Kasumi-1 (cell line): ENCODE measurements around the gene BTG2.
"Not testable (repeated sequence)": the region's sequence is repeated elsewhere in the genome, so short reads cannot be mapped to it uniquely, and the experiment has no call there.

Experiments
- DNase-seq, 2 experiments: peaks; one replicate each; lab custom pipeline; 2025; lab: John Stamatoyannopoulos, UW

Gene BTG2

GRCh38 chr1:203304919-203305808 is at the start of gene BTG2:
TSS of gene BTG2 (plus strand) at chr1:203305519. CDS start at chr1:203305607, 88 bp downstream.
- peak; percentile 21 to 28 for DNase-seq

GRCh38 chr1:203256636-203257035 is 48.7 kb upstream of the BTG2 start:
- DNase-seq: not testable (repeated sequence)

GRCh38 chr1:203263496-203263895 is 41.8 kb upstream of the BTG2 start:
- no peak for DNase-seq

GRCh38 chr1:203264052-203264501 is 41.2 kb upstream of the BTG2 start:
- no peak for DNase-seq

- DNase-seq: no peak
Measured at GRCh38 chr1:203265541-203265940, 39.8 kb upstream of the BTG2 start.

- not testable (repeated sequence) for DNase-seq
Measured at GRCh38 chr1:203266140-203266539, 39.2 kb upstream of the BTG2 start.

GRCh38 chr1:203267347-203267846 is 37.9 kb upstream of the BTG2 start:
- DNase-seq: peak; percentile 91 to 96

- DNase-seq: no peak
Measured at GRCh38 chr1:203267912-203268311, 37.4 kb upstream of the BTG2 start.

- peak; percentile 87 to 91 for DNase-seq
Measured at GRCh38 chr1:203268901-203269653, 36.2 kb upstream of the BTG2 start.

GRCh38 chr1:203269654-203270020 is 35.7 kb upstream of the BTG2 start:
- no peak for DNase-seq

- DNase-seq: no peak
Measured at GRCh38 chr1:203270448-203270847, 34.9 kb upstream of the BTG2 start.

- peak; percentile 87 to 91 for DNase-seq
Measured at GRCh38 chr1:203271018-203271743, 34.1 kb upstream of the BTG2 start.

GRCh38 chr1:203271962-203272632 is 33.2 kb upstream of the BTG2 start:
- no peak for DNase-seq

- no peak for DNase-seq
Measured at GRCh38 chr1:203272633-203273205, 32.6 kb upstream of the BTG2 start.

- peak; percentile 44 to 46 for DNase-seq
Measured at GRCh38 chr1:203273206-203273868, 32.0 kb upstream of the BTG2 start.

GRCh38 chr1:203273869-203274602 is 31.3 kb upstream of the BTG2 start:
- DNase-seq: no peak

- DNase-seq: no peak
Measured at GRCh38 chr1:203274603-203275381, 30.5 kb upstream of the BTG2 start.

- no peak for DNase-seq
Measured at GRCh38 chr1:203275656-203276272, 29.6 kb upstream of the BTG2 start.

GRCh38 chr1:203276408-203276807 is 28.9 kb upstream of the BTG2 start:
- DNase-seq: no peak
